HepG2 (cell line): ENCODE data around the gene MIR17HG. TPM values are rescaled to one million over a fixed set of nuclear protein-coding genes. Genes with fewer than 3 reads are reported as not detected.

Experiments used
- ARID2 ChIP-seq: sonication (generic); formaldehyde crosslinking; IDR thresholded peaks from 2 replicates; pipeline ENCODE4 v1.8.1; 2022; ENCODE audit warnings: mild to moderate bottlenecking, missing genetic modification reagents, borderline replicate concordance
- DNMT3B ChIP-seq: conservative IDR thresholded peaks from 2 replicates; pipeline ENCODE4 v1.6.1; 2016; ENCODE audit warnings: missing biosample characterization, control low read depth
- ETV6 ChIP-seq: sonication (generic); formaldehyde crosslinking; conservative IDR thresholded peaks from 2 replicates; pipeline ENCODE4 v1.4.0; 2020; ENCODE audit warnings: missing genetic modification reagents
- FOXP4 ChIP-seq: sonication (generic); formaldehyde crosslinking; IDR thresholded peaks from 2 replicates; pipeline ENCODE4 v1.4.0; 2020; ENCODE audit warnings: missing genetic modification reagents
- GFI1 ChIP-seq: sonication (generic); formaldehyde crosslinking; IDR thresholded peaks from 2 replicates; pipeline ENCODE4 v1.5.0; 2020; ENCODE audit warnings: missing genetic modification reagents, mild to moderate bottlenecking, borderline replicate concordance
- HNF4G ChIP-seq, 2 experiments: sonication (generic) in 1 of 2; formaldehyde crosslinking in 1 of 2; IDR thresholded peaks; 2 replicates each; pipeline versions ENCODE4 v1.4.0 to v1.6.1; 2011 to 2020; ENCODE audit warnings: borderline replicate concordance in 2 of 2, low read depth in 2 of 2, mild to moderate bottlenecking in 2 of 2, low read length in 1 of 2, missing genetic modification reagents in 1 of 2, moderate library complexity in 1 of 2
- ISX ChIP-seq: sonication (generic); formaldehyde crosslinking; conservative IDR thresholded peaks from 2 replicates; pipeline ENCODE4 v1.5.0; 2020; ENCODE audit warnings: missing genetic modification reagents
- KDM5A ChIP-seq: fragments of 200-600 bp; sonication (generic); IDR thresholded peaks from 2 replicates; pipeline ENCODE4 v1.7.0; 2018; ENCODE audit warnings: antibody characterized with exemption, mild to moderate bottlenecking, low read length, borderline replicate concordance
- MED8 ChIP-seq: sonication (generic); formaldehyde crosslinking; IDR thresholded peaks from 2 replicates; pipeline ENCODE4 v1.8.1; 2023; ENCODE audit warnings: mild to moderate bottlenecking, missing genetic modification reagents; ENCODE audit not compliant: insufficient replicate concordance
- MTF2 ChIP-seq: sonication (generic); formaldehyde crosslinking; IDR thresholded peaks from 2 replicates; pipeline ENCODE4 v1.5.0; 2020; ENCODE audit warnings: missing genetic modification reagents, borderline replicate concordance
- PAXIP1 ChIP-seq: sonication (generic); formaldehyde crosslinking; conservative IDR thresholded peaks from 2 replicates; pipeline ENCODE4 v1.4.0; 2020; ENCODE audit warnings: mild to moderate bottlenecking, missing genetic modification reagents, moderate library complexity
- POGK ChIP-seq: sonication (generic); formaldehyde crosslinking; conservative IDR thresholded peaks from 2 replicates; pipeline ENCODE4 v1.8.0; 2022; ENCODE audit warnings: mild to moderate bottlenecking, moderate library complexity, missing genetic modification reagents
- SMC3 ChIP-seq: IDR thresholded peaks from 2 replicates; pipeline ENCODE4 v1.6.1; 2011; ENCODE audit warnings: low read length, improper control_type of control experiment
- SP140L ChIP-seq: sonication (generic); formaldehyde crosslinking; IDR thresholded peaks from 2 replicates; pipeline ENCODE4 v1.4.0; 2020; ENCODE audit warnings: missing genetic modification reagents, borderline replicate concordance
- SP4 ChIP-seq: sonication (generic); formaldehyde crosslinking; IDR thresholded peaks from 2 replicates; pipeline ENCODE4 v1.8.1; 2023; ENCODE audit warnings: mild to moderate bottlenecking, missing genetic modification reagents
- TIGD3 ChIP-seq: sonication (generic); formaldehyde crosslinking; IDR thresholded peaks from 2 replicates; pipeline ENCODE4 v1.5.1; 2020; ENCODE audit warnings: mild to moderate bottlenecking, missing genetic modification reagents, borderline replicate concordance
- ZNF691 ChIP-seq: sonication (generic); formaldehyde crosslinking; IDR thresholded peaks from 2 replicates; pipeline ENCODE4 v1.4.0; 2020; ENCODE audit warnings: missing genetic modification reagents, low read depth, mild to moderate bottlenecking, borderline replicate concordance
- ZSCAN5A ChIP-seq: sonication (generic); formaldehyde crosslinking; IDR thresholded peaks from 2 replicates; pipeline ENCODE4 v1.8.0; 2022; ENCODE audit warnings: mild to moderate bottlenecking, missing genetic modification reagents, borderline replicate concordance
- polyA plus RNA-seq, 8 experiments: library from polyadenylated mRNA; depleted of rRNA in 3 of 8; stranded (reverse) in 7 of 8; unstranded in 1 of 8; fragments of >200 nt; fragmentation: Illumina TruSeq in 4 of 8; extraction: Trizol in 4 of 8; gene quantifications; 2 replicates each; pipeline versions ENCODE4 v1.2.1 to v1.2.3, GENCODE V29; 2011 to 2016; ENCODE audit warnings: low read depth in 4 of 8, missing spikeins in 1 of 8, mixed read lengths in 1 of 8; ENCODE audit not compliant: insufficient read depth in 1 of 8
- total RNA-seq, 5 experiments: library from RNA; depleted of rRNA; stranded (reverse); fragments of >200 nt; fragmentation: Illumina TruSeq; extraction: Trizol; gene quantifications; 2 replicates each; pipeline ENCODE4 v1.2.3, GENCODE V29; 2016; ENCODE audit warnings: low read depth in 1 of 5

Gene MIR17HG
- total and polyA plus RNA-seq, 2 of the 13 experiments (the other 11 are each of a cell fraction or from before 2014, with no cell fraction given), result 2.5 to 12.3 TPM

GRCh38 chr13:91362908-91363307, 15.4 kb downstream of the MIR17HG start (continued):
- TF ChIP-seq HNF4G (IDR thresholded peaks at IDR 0.05; ENCODE audit: borderline replicate concordance, low read depth, low read length) (peak; percentile 46; the same call in 1 of the 2 replicates), HNF4G (CRISPR knock-in tag; IDR thresholded peaks at IDR 0.05; ENCODE audit: borderline replicate concordance, low read depth) (no peak), SP140L (CRISPR knock-in tag) (no peak), TIGD3 (CRISPR knock-in tag) (no peak), MTF2 (CRISPR knock-in tag) (no peak), PAXIP1 (peak; percentile 86), ISX (CRISPR knock-in tag) (no peak), SMC3 (no peak), ARID2 (CRISPR knock-in tag) (no peak), MED8 (CRISPR knock-in tag) (no peak), POGK (no peak), DNMT3B (CRISPR knock-in tag) (no peak), ETV6 (CRISPR knock-in tag) (no peak), ZSCAN5A (CRISPR knock-in tag) (no peak), GFI1 (CRISPR knock-in tag) (no peak), FOXP4 (peak; percentile 69), ZNF691 (CRISPR knock-in tag) (no peak), SP4 (no peak), KDM5A (no peak)
